Glomerular visceral epithelial cell (primary cell): ENCODE data around the gene NDRG3.
"Not testable (repeated sequence)": the region's sequence is repeated elsewhere in the genome, so short reads cannot be mapped to it uniquely, and the experiment has no call there.

Source experiments
- DNase-seq: peaks from one replicate; pipeline ENCODE4 v3.0.0-alpha.2; 2016; ENCODE audit errors: extremely low spot score

NDRG3 gene

GRCh38 chr20:36688630-36689029, 57.3 kb downstream of the NDRG3 start:
- DNase-seq, result no peak

DNA sequence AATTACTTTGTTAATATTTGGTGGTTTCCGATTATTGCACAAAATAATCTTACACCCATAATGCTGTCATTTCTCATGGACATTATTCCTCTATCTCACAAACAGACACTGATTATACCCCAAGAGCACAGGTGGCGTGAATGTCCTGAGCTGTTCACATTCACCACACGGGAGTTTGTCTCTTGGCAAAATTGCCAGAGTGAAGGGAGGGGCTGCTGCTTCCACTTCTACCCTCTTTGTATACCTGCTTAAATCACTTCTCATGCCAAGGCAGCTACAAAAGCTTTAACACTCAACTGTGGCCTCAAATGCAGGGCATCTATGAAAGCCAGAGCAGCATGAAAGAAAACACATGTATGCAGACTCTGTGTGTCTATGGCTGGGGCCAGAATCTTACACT, 58.0 kb downstream of the NDRG3 start:
- DNase-seq, result no peak

- no peak for DNase-seq
Measured at GRCh38 chr20:36686944-36687343, 58.9 kb downstream of the NDRG3 start.

DNA sequence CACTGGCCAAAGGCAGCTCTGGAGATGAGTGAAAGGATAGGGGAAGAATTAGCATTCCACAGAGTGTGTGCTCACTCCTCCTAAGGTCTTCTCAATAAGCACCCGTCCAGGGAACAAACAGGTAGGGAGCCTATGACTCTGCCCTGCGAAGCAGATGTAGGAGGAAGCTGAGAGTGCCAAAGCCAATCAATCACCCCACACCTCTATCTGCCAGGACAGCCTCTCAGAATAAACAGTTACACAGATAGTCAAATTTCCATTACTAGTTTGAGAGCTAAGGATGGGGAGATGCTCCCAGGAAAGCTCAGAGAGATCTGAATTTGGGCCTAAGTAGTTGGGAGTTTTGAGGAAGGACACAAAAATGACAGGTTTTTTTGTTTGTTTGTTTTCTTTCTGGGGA, 59.4 kb downstream of the NDRG3 start:
- DNase-seq, result no peak

GRCh38 chr20:36684747-36685146, 61.1 kb downstream of the NDRG3 start:
- DNase-seq, result no peak

GRCh38 chr20:36682311-36682710, 63.6 kb downstream of the NDRG3 start:
- no peak for DNase-seq

DNA sequence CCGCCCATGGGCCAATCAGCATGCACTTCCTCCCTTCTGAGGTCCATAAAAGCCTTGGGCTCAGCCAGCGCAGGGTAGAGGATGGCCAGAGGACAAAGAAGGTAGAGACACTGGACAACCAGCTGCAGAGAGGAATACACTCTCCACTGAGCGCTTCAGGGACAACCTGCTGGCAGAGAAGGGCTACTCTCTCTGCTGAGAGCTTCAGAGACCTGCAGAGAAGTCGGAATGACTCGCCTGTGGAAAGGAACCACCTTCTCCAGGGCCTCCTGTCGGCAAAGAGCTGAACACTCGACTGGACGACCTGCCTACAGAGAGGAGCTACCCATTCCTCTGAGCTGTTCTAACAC, 68.5 kb downstream of the NDRG3 start:
- no peak for DNase-seq

GRCh38 chr20:36676701-36677421, 69.0 kb downstream of the NDRG3 start:
- DNase-seq, result no peak

DNA sequence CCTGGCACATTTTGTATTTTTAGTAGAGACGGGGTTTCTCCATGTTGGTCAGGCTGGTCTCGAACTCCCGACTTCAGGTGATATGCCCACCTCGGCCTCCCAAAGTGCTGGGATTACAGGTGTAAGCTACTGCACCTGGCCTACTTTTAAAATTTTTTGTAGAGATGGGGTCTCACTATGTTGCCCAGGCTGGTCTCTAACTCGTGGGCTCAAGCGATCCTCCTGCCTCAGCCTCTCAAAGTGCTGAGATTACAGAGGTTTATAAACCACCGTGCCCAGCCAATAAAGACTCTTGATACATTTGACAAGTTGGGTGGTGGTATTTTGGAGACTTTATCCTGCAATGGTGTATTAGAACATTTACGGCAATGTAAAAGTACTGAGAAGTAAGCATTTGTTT, 70.3 kb downstream of the NDRG3 start:
- not testable (repeated sequence) for DNase-seq

- no peak for DNase-seq
Measured at GRCh38 chr20:36672991-36673390, 72.9 kb downstream of the NDRG3 start.

DNA sequence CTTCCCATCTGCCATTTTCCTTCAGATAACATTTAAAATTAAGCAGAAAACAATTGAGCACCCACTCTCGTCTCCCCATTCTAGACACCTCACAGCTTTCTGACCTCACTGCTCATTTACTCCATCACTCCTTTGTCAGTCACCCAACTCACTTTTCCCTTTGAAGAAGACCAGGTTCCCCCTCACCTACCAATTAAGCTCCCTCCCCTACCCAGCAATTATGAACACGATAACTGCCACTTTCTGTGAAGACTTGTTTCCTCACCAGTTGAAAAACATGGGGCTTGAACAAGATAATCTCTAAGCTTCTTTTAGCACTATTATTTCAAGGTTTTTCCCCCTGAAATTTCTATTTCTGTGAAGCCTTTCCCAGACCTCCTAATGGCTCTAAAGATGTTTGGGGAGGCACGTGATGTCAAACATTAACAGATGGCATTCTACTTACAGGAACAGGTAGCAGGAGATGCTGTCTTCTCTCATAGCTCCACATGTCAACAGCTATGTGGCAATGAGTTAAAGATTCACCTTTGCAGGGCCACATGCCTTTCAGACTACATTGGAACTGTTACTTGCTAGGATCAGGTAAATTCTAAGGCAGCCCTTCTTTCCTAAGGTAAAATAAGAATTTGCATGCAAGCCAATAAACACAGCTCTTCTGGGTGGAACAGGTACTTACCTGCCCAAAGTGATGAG, 75.1 kb downstream of the NDRG3 start:
- DNase-seq, result no peak

DNA sequence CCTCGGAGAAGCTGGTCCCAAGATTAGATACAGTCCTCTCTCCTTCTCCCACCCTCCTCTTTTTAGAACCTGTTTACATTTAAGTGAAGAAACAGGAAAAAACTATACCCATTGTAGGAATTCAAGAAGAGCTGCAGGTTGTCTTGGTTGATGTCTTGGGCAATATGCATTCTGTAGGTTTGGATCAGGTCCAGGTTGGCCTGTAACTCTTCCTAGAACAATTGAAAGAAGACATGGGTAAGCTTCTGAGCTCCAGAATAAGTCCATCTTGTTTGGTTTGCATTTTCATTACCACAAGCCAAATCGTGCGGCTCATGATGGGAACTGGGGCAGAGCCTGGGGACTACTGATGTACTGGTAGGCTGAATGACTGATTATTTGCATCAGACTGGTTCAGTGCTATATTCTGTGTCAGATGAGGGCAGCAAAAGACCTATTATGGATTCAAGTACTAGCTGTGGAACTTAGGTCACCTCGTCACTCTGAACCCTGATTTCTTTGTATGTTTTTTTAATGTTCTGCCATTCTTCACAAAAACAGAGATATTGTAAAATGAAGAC, 79.6 kb downstream of the NDRG3 start:
- no peak for DNase-seq

- no peak for DNase-seq
Measured at GRCh38 chr20:36663031-36663430, 82.9 kb downstream of the NDRG3 start.

- no peak for DNase-seq
Measured at GRCh38 chr20:36658300-36658699, 87.6 kb downstream of the NDRG3 start.

GRCh38 chr20:36656733-36657132, 89.2 kb downstream of the NDRG3 start:
- no peak for DNase-seq

DNA sequence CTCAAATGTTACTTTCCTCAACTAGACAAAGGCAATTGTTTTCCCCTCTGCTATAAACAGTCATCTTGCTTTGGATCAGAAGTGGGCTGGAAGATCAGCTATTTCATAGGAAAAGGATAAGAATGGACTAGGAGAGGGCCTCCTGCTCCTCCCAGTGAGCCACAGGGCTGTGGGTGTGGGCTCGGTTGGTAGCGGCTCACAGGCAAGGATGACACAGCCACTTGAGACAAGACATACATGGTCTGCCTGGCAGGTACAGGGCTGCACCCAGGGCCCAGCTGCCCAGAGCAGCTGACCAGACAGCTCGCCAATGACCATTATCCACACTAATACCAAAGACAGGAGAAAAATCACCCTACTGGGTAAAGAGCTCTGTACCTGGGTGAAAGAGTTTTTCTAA, 90.9 kb downstream of the NDRG3 start:
- no peak for DNase-seq

- DNase-seq, result no peak
Measured at GRCh38 chr20:36654506-36654905, 91.4 kb downstream of the NDRG3 start.

DNA sequence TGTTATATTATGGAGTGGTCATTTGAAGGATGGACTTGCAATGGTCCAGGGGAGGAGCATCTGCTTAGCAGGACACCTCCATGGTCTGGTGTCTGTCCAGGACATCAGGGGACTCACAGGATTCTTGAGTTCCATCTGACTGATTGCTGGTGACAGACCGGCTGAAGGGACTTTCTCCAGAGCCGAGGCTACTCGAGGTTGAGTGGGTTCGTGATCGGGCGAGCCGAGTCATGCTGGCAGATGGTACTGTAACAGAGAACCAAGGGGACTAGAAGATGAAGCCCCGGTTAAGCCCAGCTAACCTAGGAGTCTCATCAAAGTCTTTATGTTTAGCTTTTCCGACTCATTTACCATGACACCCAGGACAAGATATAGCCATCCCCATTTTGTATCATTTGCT, 92.4 kb downstream of the NDRG3 start:
- no peak for DNase-seq

GRCh38 chr20:36647196-36648121, 98.4 kb downstream of the NDRG3 start:
- no peak for DNase-seq

- DNase-seq, result no peak
Measured at GRCh38 chr20:36646678-36647077, 99.2 kb downstream of the NDRG3 start.

DNA sequence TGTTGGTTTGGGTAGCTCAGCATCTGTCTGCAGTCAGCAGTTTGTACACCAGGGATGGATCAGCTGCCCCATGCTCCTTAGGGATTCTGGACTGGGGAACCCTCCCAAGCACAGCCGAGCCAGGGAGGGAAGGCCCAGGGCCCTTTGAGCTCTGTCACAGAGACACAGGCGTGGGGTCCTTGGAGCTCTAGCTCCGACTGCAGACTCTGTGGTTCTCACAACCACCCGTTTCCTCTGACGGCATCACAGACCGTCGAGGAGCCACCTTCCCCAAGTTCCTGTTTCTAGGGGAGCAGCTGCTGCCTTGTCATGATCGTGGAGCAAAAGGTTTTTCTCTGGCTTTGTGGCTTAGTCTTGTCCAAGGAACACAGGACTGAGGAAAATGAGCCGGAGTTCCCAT, 99.9 kb downstream of the NDRG3 start, which contains the start of gene SLA2:
TSS of gene SLA2 (minus strand) at position 199 of the 400 bp plus-strand sequence. CDS start 4,861 bp downstream, outside the sequence.
- DNase-seq, result no peak

DNA sequence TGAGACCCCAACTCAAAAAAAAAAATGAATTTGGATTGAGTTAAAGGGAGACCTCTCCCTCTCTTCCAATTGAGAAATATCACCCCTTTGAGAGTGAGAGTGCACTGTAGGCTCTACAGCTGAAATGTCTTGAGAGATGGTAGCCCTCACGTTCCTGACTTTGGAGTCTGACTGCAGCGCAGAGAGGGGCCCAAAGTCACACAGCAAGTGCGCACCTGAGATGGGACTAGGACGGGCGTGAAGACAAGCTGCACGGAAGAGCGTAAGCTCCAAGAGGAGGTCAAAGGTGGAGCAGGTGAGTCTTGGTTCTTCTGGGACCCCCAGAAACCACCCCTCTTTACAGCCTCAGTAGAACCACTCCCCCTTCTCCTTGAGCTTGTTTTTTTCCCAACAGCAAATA, 100.5 kb downstream of the NDRG3 start:
- DNase-seq, result no peak
